HG02610 (cell line): ENCODE data around the gene ARHGAP4.

Experiments used
- ATAC-seq: cut with Tn5 transposase; IDR thresholded peaks from one replicate; pipeline ENCODE4 v1.9.1; 2021; ENCODE audit warnings: mild to moderate bottlenecking, moderate library complexity; ENCODE audit not compliant: unreplicated experiment

The ARHGAP4 gene

GRCh38 chrX:153869473-153870287 lies 56.4 kb downstream of the ARHGAP4 start:
- no peak for ATAC-seq

- ATAC-seq = no peak
Observed at GRCh38 chrX:153868576-153869472, 57.2 kb downstream of the ARHGAP4 start.

GRCh38 chrX:153867671-153868070 lies 58.4 kb downstream of the ARHGAP4 start:
- ATAC-seq = no peak

- ATAC-seq = no peak
Observed at GRCh38 chrX:153867139-153867538, 58.9 kb downstream of the ARHGAP4 start.

- no peak for ATAC-seq
Observed at GRCh38 chrX:153866302-153867019, 59.6 kb downstream of the ARHGAP4 start.

- no peak for ATAC-seq
Observed at GRCh38 chrX:153865685-153866084, 60.4 kb downstream of the ARHGAP4 start.

- ATAC-seq = no peak
Observed at GRCh38 chrX:153865321-153865580, 60.8 kb downstream of the ARHGAP4 start.

GRCh38 chrX:153864561-153865320 lies 61.3 kb downstream of the ARHGAP4 start:
- ATAC-seq = no peak

GRCh38 chrX:153864101-153864500 lies 62.0 kb downstream of the ARHGAP4 start:
- no peak for ATAC-seq

- no peak for ATAC-seq
Observed at GRCh38 chrX:153863251-153863991, 62.6 kb downstream of the ARHGAP4 start.

GRCh38 chrX:153862369-153863250 lies 63.5 kb downstream of the ARHGAP4 start:
- no peak for ATAC-seq

- ATAC-seq = no peak
Observed at GRCh38 chrX:153861733-153862310, 64.2 kb downstream of the ARHGAP4 start.

- ATAC-seq = no peak
Observed at GRCh38 chrX:153861151-153861550, 64.9 kb downstream of the ARHGAP4 start.
